Measurements from ENCODE around the gene REM1.
"Not testable (repeated sequence)": the region's sequence is repeated elsewhere in the genome, so short reads cannot be mapped to it uniquely, and the experiment has no call there.

The REM1 gene

DNA sequence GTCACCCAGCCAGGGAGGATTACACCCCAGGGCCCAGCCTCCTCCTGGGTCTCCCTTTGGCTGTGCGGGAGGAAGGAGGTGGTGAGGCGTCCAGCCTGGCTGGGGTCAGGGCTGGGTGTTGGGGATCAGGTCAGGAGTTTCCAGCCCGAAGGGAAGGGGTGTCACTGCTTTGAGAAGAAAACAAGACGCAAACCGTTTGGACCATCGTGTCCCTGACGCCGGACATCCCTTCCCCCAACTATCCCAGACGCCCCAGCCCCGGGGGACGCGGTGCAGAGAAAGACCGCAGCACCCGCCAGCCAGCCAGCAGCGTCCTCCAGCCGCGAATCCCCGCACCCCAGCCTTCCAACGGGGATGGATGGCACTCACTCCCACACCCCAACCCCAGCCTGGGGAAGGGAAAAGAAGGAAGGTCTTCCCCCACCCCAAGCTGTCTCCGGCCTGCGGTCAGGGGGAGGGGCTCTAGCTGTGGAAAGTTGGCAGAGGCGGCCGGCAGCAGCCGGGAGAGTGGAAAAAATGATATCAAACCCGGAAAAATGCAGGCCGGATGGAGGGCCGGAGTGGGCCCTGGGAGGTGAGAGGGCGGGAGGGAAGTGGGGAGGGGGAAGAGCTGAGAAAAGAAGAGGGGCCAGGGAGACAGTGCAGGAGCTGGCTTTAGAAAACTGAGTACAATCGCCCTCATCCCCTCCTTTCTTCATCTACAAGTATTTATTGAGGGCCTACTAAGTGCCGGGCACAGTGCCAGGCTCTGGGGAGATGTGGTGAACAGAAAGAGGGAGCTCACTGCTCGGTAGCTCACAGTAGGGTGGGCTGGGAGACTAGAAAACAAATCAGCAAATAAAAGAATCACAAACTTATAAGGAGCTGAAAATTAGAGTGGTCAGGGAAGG lies 10.6 kb downstream of the REM1 start:
- no peak for DNase-seq

DNA sequence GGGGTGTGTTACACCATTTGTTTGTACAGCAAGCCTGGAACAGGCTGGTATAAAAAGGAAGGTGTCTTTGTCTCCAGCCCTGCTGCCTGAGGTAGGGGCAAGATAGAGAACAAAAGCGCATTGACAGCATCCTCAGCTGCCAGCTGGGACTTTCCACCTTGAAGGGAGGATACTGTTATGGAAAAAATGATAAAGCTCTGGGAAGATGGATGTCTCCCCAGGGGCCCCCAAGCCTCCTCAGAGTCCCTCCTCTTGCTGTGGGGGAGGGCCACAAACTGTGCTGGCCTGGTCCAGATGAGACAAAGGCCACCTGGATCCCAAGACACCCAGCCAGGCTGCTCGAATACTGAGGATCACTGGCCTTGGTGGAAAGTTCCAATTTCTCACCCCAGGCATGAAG lies 13.0 kb downstream of the REM1 start:
- DNase-seq: no peak

DNA sequence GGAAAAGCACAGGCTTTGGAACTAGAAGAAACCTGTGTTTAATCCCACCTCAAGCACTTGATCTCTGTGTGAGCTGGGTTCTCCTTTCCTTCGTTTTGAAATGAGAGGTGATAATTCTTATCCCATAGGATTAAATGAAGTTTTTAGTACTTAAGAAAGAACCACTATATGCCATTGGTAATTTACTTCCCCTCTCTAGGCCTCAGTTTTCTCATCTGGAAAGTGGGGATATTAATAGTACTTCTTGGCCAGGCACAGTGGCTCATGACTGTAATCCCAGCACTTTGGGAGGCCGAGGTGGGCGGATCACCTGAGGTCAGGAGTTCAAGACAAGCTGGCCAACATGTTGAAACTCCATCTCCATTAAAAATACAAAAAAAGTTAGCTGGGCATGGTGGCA lies 14.1 kb downstream of the REM1 start:
- no peak for DNase-seq

DNA sequence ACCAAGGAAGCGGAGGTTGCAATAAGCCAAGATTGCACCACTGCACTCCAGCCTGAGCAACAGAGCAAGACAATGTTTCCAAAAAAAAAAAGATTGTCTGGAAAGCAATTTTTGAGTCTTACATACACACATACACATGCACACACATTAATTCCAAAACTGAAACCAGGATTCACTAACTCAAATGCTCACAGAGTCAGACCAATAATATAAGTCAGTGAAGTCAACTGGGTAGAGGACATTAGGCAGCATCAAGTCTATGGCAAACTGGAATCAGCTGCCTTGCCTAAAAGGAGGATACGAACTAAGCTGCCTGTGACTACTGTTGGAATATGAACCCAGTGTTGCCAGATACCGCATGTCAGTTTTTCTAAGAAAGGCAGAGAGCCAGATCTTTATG lies 15.7 kb downstream of the REM1 start:
- DNase-seq: no peak

DNA sequence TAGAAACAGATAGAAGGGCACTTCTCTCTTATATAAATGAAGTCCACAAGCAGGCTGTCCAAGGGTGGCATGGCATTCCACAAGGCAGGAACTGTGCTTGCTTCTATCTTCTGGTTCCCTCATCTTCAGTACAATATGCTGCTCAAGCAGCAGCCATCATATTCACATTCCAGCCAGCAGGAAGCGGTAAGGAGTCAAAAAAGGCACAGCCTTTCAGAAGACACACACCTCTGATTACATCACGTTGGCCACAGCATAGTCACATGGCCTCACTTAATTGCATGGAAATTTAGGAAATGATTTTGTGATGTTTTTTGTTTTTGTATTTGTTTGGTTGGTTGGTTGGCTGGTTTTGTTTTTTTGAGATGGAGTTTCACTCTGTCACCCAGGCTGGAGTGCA lies 19.0 kb downstream of the REM1 start:
- no peak for DNase-seq

DNA sequence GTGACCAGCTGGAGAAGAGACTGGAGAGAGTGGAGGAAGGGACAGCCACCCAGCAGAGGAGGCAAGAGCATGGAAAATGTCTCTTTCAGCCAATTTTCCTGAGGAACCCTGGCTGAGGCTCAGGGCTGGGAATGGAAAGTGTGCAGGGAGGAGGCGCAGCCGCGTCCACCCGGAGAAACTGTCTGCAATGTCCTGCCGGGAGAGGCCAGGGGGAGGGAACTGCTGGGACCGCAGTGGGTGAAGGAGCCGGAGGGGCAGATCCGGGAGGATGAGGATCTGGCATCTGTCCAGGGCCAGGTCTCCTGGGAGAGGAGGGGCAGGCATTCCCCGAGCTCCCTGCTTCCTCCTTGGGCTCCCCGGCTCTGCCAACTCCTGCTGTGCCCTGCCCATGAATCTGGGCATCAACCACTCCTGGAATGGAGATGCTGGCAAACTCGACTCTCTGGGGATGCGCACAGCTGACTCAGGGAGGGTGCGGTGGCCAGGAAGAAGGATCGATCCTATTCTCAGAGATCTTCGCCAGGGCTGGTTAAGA lies 21.7 kb downstream of the REM1 start:
- no peak for DNase-seq

DNA sequence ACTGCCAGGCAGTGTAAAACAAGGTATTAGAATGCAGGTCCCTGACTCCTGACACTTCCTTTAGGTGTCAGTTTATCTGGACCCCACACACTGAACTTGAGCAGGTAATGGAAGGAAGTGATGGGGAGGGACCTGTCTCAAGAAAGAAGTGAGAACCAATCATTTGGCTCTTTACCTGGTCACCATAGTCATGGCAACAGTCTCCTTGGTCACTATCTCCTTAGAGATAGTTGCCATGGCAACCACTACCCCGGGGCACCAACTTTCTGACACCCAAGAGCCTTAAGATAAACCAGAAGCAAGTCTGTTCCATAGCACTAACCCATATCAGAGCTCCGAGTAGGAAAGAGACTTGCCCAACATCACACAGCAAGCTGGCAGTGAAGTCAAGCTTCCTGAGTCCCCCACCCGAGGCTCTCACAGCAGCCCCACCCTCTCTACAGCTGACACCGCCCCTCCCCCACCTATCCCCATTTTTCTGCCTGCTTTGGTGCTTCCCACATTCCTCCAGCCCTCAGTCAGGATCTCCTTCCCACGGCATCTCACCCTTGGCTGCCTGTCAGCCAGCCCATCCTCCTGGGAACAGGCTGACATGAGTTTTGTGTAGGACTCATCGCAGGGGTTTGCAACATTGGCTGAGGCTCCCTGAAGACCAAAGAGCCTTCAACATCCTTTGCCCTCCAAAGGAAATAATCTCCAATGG lies 22.9 kb downstream of the REM1 start:
- no peak for DNase-seq

DNA sequence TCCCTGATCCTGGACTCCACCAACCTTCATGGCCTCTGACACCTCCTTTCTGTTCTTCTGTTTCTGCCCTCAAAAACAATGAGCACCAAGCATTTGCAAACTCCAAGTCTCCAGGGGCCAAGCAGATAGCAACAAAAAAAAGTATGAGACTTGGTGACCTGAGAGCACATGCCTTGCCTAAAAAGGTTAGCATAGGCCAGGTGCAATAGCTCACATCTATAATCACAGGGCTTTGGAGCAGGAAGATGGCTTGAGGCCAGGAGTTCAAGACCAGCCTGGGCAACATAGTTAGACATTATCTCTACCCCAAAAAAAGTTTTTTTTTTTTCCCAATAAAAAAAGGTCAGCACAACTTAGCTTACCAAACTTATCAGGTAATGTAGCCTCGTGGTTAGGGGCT lies 25.4 kb downstream of the REM1 start:
- DNase-seq: no peak

DNA sequence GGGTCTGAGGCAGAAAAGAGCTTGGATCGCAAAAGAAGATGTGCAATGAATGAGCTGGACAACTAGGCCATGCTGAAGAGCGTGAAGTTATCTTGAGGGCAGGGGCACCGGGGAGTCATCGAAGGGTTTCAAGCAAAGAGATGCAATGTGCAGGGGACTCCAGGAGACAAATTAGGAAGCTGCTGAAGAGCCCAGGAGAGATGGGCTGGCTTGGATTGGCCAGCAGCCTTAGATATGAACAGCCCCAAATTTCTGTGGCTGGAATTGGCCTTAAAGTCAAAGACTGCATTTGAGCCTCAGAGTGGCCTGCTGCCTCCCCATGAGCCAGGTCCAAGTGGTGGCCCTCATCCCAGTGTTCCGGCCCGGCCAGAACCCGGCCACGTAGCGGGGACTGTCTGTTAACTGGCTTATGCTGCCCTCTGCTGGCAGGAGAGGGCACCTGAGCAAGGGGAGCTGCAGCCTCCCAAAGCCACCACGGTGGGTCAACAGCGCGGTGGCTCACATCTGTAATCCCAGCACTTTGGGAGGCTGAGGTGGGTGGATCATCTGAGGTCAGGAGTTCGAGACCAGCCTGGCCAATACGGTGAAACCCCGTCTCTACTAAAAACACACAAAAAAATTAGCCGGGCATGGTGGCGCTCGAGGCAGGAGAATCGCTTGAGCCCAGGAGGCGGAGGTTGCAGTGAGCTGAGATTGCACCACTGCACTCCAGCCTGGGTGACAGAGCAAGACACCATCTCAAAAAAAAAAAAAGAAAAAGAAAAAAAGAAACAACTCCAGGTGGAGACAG lies 28.0 kb downstream of the REM1 start:
- peak; percentile 59 for DNase-seq

DNA sequence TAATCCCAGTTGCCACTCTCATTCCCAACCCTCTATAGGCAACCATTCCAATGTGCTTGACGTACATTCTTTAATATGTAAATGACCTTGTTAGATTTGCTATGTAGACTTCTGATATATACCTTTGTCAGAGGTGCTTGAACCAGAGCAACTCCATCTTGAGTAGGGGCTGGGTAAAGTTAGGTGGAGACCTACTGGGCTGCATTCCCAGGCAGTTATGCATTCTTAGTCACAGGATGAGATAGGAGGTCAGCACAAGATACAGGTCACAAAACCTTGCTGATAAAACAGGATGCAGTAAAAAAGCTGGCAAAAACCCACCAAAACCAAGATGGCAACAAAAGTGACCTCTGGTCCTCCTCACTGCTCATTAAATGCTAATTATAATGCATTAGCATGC lies 30.8 kb downstream of the REM1 start:
- DNase-seq: no peak

DNA sequence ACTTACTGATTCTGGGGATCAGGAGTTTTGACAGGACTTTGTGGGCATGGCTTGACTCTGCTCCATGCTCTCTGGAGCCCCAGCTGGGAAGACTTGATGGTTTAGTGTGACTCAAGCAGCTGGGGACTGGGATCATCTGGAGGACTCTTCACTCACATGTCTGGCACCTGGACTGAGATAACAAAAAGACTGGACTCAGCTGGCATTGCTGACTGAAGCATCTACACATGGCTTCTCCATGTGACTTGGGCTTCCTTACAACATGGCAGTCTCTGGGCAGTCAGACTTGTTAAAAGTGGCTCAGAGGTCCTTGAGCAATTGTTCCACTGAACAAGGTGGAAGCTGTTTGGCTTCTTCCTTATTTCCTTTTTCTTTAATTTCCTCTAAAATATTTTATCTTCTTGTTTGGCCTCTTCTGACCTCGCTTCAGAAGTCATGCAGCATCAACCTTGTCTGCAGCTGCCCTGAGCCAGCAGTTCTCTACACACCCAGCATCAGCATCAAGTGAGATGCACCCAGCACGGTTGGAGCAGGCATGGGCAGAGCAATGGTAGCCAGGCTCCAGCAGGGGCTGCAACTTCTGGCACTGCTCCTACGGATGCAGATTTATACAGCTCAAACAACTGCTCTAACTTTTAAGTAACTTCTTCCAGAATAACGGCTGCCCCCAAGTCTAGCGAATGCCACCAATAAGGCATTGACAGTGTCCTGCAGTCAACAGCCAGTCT lies 33.6 kb downstream of the REM1 start:
- DNase-seq: no peak

DNA sequence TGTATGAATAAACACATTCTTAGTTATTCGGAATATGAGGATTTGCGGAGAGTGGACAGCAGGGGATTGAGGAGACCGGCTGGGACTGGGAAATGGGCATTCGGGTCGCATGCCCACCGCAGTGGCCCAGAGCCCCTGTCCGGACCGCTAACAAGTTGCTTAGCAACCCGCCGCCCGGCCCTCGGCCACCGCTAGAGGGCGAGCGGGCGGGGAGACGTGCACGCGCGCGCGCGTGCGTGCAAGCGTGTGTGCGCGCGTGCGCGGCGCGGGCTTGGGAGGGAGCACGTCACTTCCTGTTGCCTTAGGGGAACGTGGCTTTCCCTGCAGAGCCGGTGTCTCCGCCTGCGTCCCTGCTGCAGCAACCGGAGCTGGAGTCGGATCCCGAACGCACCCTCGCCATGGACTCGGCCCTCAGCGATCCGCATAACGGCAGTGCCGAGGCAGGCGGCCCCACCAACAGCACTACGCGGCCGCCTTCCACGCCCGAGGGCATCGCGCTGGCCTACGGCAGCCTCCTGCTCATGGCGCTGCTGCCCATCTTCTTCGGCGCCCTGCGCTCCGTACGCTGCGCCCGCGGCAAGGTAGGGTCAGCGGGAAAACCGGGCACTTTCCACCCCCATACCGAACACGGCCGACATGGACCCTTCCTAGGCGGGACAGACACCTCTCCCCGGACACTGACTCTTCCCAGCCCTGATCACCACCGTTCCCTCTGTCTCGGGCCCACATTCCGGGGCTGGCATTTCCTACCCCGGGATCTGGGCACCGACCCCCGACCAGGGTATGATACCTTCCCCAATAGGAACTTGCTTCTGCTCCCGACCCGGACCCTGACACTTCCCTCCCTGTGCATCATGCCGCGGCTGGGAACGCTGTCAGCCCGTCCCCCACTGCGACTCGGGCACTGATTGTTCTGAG lies 39.3 kb downstream of the REM1 start, which contains the start of gene HM13:
TSS of gene HM13 (plus strand) at position 289 of the 918 bp plus-strand sequence. CDS start at position 399, 110 bp downstream.
- peak; percentile 91 for DNase-seq

DNA sequence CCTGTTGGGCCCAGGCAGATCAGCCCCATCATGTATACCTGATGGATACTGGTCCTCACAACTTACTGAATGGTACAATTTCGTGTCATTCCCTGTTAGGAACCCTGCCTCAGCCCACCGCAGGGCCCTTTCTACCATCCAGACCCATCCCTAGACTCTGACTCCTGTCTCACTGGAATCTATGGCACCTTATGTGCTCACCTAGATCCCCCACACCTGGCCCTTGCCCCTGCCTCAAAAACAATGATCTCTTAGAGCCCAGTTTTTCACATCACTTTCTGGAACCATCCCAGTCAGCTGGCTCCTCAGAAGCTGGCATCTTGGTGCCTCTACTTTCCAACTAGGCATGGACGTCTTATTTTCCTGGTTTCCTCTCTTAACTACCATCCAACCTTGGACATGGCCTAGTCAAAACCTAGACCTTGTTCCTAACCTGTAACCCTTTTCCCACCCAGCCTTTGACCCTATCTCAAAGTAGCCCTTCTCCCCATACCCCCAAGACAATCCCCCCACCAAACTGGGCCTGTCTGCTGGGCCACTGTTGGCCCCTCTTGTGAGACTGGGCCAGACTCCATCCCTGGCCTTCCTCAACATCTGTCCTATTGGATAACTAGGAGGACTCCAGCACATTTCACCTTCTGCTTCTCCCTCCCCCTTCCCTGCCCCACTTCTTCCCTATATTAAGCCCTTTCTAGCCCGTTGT lies 40.1 kb downstream of the REM1 start:
- no peak for DNase-seq

DNA sequence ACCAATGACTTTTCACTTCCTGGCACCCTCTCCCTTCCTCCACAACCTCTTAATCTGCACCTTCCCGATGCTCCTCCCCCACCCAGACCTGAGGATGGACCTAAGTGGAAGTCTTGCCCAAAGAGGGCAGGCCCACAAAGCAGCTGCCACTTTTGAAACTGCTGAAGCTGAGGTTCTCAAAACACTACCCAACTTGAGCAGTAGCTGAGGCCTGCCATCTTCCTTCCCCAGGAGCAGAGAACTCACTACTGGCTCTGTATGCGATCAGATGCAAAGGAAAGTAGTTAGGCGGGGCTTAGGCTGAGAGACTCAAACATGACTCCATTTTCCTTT lies 40.7 kb downstream of the REM1 start:
- DNase-seq: no peak

DNA sequence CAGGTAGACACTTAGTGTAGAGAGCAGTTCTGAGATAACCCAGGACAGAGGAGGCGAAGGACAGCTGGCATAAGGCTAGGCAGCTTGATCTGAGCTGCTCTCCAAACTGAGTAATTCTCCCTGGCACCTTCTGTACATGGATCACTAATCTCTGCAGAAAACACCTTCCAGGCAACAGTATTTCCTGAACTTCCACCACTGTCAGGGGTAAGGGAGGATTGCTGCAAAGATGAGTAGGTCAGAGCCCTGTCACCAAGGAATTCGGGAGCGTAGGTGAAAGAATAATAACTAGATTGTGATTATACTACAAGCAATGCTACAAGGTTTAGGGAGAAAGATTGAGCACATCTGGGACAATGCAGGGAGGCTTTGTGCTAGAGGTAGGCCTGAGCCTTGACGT lies 41.1 kb downstream of the REM1 start:
- DNase-seq: no peak

DNA sequence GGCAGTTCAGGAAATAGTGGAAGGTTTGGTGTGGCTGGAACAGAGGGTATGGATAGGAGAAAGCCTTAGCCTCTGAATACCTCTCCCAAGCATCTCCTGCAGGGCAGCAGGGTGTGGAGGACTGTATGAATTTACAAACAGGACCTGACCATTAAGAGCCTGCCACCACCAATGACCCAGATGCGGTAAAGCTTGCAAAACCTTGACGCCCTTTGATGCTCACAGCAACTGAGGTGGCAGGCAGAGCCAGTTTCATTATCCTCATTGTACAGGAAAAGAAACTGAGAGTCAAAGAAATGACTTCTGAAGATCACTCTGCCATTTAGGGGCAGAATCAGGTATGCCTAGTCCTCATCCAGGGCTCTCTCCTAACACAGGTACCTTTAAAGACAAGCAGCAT lies 41.6 kb downstream of the REM1 start:
- DNase-seq: no peak

DNA sequence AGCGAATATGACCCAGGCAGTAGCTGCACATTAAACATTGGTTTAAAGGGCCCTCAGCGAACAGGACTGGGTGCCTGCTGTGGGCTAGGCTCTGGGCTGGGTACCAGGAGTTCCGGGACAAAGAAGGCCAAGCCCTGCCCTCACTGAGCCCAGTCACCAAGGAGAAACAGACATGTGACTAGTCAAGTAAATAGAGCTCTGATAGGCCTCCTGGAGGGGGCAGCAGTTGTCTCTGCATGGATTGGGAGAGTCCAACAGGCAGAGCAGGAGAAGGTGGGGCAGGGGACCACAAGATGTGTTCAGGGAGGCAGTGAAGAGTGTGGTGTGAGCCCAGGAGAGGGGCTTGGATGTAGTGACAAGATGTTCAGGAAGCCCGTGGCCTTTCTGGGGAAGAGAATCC lies 42.3 kb downstream of the REM1 start:
- no peak for DNase-seq

DNA sequence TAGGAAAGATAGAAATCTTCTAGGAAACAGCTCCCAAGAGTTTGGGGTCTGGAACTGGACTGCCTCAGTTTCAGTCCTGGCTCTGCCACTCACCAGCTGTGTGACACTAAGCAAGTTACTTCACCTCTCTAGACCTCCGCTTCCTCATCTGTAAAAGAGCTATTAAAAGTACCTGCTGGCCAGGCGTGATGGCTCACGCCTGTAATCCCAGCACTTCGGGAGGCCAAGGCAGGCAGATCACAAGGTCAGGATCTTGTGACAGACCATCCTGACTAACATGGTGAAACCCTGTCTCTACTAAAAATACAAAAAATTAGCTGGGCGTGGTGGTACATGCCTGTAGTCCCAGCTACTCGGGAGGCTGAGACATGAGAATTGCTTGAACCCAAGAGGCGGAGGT lies 46.2 kb downstream of the REM1 start:
- DNase-seq: not testable (repeated sequence)

DNA sequence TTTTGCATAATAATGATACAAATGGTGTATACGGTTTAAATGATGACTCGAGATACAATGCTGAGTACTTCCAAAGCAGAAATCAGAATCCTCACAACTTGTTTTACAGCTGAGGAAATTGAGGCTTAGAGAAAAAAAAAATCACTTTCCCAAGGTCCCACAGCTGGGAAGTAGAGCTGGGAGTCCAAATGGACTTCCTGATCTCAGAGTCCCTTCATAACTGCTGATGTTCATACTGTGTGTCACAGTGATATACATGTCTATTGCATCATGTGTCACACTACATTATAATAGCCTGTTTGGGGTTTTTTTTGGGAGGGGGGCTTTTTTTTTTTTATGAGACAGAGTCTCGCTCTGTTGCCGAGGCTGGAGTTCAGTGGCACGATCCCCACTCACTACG lies 47.6 kb downstream of the REM1 start:
- DNase-seq: no peak

DNA sequence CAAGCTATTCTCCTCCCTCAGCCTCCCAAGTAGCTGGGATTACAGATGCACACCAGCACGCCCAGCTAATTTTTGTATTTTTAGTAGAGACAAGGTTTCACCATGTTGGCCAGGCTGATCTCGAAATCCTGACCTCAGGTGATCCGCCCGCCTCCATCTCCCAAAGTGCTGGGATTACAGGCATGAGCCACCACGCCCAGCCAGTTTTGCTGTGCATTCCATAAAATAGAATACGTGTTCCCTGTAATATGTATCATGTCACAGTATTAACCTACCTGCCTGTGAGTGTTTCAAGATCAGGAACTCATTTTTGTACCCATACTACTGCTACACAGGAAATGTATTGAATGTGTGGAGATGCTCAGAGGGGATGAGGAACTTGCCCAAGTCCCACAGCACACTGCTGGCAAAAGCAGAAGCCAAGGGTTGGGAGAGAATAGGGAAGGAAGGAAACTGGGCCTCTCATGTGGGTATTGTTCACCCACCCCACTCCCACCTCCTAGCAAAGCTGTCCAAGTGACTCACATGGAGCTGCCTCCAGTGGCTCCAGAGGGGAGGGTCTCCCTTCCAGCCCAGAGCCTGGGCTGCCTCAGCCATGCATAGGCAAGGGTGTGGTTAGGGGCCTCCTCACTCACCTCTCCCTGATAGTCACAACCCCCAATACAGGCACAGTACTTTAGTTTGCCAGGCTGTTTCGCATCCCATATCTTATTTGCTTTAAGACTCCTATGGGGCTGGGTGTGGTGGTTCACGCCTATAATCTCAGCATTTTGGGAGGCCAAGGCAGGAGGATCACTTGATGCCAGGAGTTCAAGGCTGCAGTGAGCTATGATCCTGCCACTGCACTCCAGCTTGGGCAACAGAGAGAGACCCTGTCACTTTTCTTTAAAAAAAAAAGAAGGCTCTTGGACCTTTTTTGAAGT lies 48.5 kb downstream of the REM1 start:
- no peak for DNase-seq
